ENCODE data around the gene RASA3.
"Not testable (repeated sequence)": the region's sequence is repeated elsewhere in the genome, so short reads cannot be mapped to it uniquely, and the experiment has no call there.

The RASA3 gene

GRCh38 chr13:114117341-114117874, 15.0 kb downstream of the RASA3 start:
- H3K27ac ChIP-seq (ENCODE audit: low read depth, low read length); H3K4me3 ChIP-seq (ENCODE audit: low read depth, low read length); H3K27me3 ChIP-seq (ENCODE audit: control insufficient read depth, insufficient read depth, low read length); H3K36me3 ChIP-seq (ENCODE audit: control insufficient read depth, insufficient read depth, low read length); H3K9ac ChIP-seq (ENCODE audit: low read length); H3K9me3 ChIP-seq (ENCODE audit: control insufficient read depth, insufficient read depth, low read depth, low read length): not testable (repeated sequence)
- H3K4me1 ChIP-seq (ENCODE audit: control insufficient read depth, insufficient read depth, low read length), result peaks cover 58% of the 10 kb centered on the region

DNA sequence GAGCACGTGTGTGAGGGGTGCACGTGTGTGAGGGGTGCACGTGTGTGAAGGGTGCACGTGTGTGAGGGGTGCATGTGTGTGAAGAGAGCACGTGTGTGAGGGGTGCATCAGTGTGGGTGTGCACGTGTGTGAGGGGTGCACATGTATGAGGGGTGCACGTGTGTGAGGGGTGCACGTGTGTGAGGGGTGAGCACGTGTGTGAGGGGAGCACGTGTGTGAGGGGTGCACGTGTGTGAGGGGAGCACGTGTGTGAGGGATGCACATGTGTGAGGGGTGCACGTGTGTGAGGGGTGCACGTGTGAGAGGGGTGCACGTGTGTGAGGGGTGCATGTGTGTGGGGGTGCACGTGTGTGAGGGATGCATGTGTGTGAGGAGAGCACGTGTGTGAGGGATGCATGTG, 15.7 kb downstream of the RASA3 start:
- no peak overlapping the region for H3K9ac ChIP-seq (ENCODE audit: low read length)
- H3K36me3 ChIP-seq (ENCODE audit: control insufficient read depth, insufficient read depth, low read length), result 0 out of 2 replicates have a peak, but pooled peaks cover 3% of the 10 kb centered on the region
- H3K4me3 ChIP-seq (ENCODE audit: low read depth, low read length), result no peak overlapping the region
- no peak overlapping the region for H3K27ac ChIP-seq (ENCODE audit: low read depth, low read length)
- H3K9me3 ChIP-seq (ENCODE audit: control insufficient read depth, insufficient read depth, low read depth, low read length), result no peaks in the 10 kb centered on the region
- H3K4me1 ChIP-seq (ENCODE audit: control insufficient read depth, insufficient read depth, low read length), result peaks cover 60% of the 10 kb centered on the region
- no peaks in the 10 kb centered on the region for H3K27me3 ChIP-seq (ENCODE audit: control insufficient read depth, insufficient read depth, low read length)

DNA sequence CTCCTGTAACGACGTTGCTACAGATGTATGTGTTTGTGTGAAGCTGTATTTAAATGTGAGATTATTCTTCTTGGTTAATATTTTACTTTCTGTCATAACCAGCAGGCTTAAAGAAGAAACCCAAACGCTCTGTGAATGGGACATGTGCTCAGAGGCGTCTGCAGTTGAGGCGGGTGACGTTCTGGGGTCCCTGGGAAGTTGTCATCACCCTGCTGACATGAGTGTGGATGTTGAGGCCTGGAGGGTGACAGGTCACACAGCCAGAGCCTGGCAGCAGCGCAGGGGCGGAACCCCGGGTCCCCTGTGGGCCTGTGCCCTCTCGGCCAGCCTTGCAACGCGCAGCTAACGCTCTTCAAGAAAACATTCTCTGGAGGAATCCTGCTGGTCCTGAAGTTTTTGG, 16.6 kb downstream of the RASA3 start:
- Histone ChIP-seq H3K36me3 (ENCODE audit: control insufficient read depth, insufficient read depth, low read length) (0 out of 2 replicates have a peak, but pooled peaks cover 3% of the 10 kb centered on the region), H3K9ac (ENCODE audit: low read length) (no peak overlapping the region), H3K9me3 (ENCODE audit: control insufficient read depth, insufficient read depth, low read depth, low read length) (no peaks in the 10 kb centered on the region), H3K27ac (ENCODE audit: low read depth, low read length) (no peak overlapping the region), H3K4me3 (ENCODE audit: low read depth, low read length) (no peak overlapping the region), H3K27me3 (ENCODE audit: control insufficient read depth, insufficient read depth, low read length) (no peaks in the 10 kb centered on the region), H3K4me1 (ENCODE audit: control insufficient read depth, insufficient read depth, low read length) (peaks cover 55% of the 10 kb centered on the region)

- H3K27me3 ChIP-seq (ENCODE audit: control insufficient read depth, insufficient read depth, low read length), result no peaks in the 10 kb centered on the region
- H3K4me1 ChIP-seq (ENCODE audit: control insufficient read depth, insufficient read depth, low read length), result peaks cover 56% of the 10 kb centered on the region
- no peak overlapping the region for H3K27ac ChIP-seq (ENCODE audit: low read depth, low read length)
- no peaks in the 10 kb centered on the region for H3K9me3 ChIP-seq (ENCODE audit: control insufficient read depth, insufficient read depth, low read depth, low read length)
- 0 out of 2 replicates have a peak, but pooled peaks cover 3% of the 10 kb centered on the region for H3K36me3 ChIP-seq (ENCODE audit: control insufficient read depth, insufficient read depth, low read length)
- no peak overlapping the region for H3K9ac ChIP-seq (ENCODE audit: low read length)
- no peak overlapping the region for H3K4me3 ChIP-seq (ENCODE audit: low read depth, low read length)
These were observed 17.2 kb downstream of the RASA3 start for GRCh38 chr13:114115191-114115671.

- not testable (repeated sequence) for H3K27ac ChIP-seq (ENCODE audit: low read depth, low read length); H3K9ac ChIP-seq (ENCODE audit: low read length)
- peaks cover 62% of the 10 kb centered on the region for H3K4me1 ChIP-seq (ENCODE audit: control insufficient read depth, insufficient read depth, low read length)
These were observed 17.8 kb downstream of the RASA3 start for GRCh38 chr13:114114666-114115065.

GRCh38 chr13:114114006-114114640, 18.3 kb downstream of the RASA3 start:
- Histone ChIP-seq H3K27ac (ENCODE audit: low read depth, low read length) (no peak overlapping the region), H3K4me1 (ENCODE audit: control insufficient read depth, insufficient read depth, low read length) (peaks cover 67% of the 10 kb centered on the region), H3K9ac (ENCODE audit: low read length) (no peak overlapping the region), H3K27me3 (ENCODE audit: control insufficient read depth, insufficient read depth, low read length) (no peaks in the 10 kb centered on the region), H3K4me3 (ENCODE audit: low read depth, low read length) (no peak overlapping the region), H3K36me3 (ENCODE audit: control insufficient read depth, insufficient read depth, low read length) (0 out of 2 replicates have a peak, but pooled peaks cover 3% of the 10 kb centered on the region), H3K9me3 (ENCODE audit: control insufficient read depth, insufficient read depth, low read depth, low read length) (no peaks in the 10 kb centered on the region)

More at GRCh38 chr13:114114666-114115065, 17.8 kb downstream of the RASA3 start:
- H3K9me3 ChIP-seq (ENCODE audit: control insufficient read depth, insufficient read depth, low read depth, low read length); H3K4me3 ChIP-seq (ENCODE audit: low read depth, low read length); H3K36me3 ChIP-seq (ENCODE audit: control insufficient read depth, insufficient read depth, low read length); H3K27me3 ChIP-seq (ENCODE audit: control insufficient read depth, insufficient read depth, low read length): not testable (repeated sequence)

GRCh38 chr13:114113395-114113794, 19.0 kb downstream of the RASA3 start:
- H3K27ac ChIP-seq (ENCODE audit: low read depth, low read length); H3K4me3 ChIP-seq (ENCODE audit: low read depth, low read length); H3K9me3 ChIP-seq (ENCODE audit: control insufficient read depth, insufficient read depth, low read depth, low read length); H3K9ac ChIP-seq (ENCODE audit: low read length); H3K36me3 ChIP-seq (ENCODE audit: control insufficient read depth, insufficient read depth, low read length); H3K27me3 ChIP-seq (ENCODE audit: control insufficient read depth, insufficient read depth, low read length): not testable (repeated sequence)
- peaks cover 66% of the 10 kb centered on the region for H3K4me1 ChIP-seq (ENCODE audit: control insufficient read depth, insufficient read depth, low read length)

GRCh38 chr13:114112826-114113322, 19.5 kb downstream of the RASA3 start:
- no peak overlapping the region for H3K9ac ChIP-seq (ENCODE audit: low read length)
- H3K4me3 ChIP-seq (ENCODE audit: low read depth, low read length), result peak overlapping the region; percentile 40

GRCh38 chr13:114112231-114112825, 20.1 kb downstream of the RASA3 start:
- no peaks in the 10 kb centered on the region for H3K36me3 ChIP-seq (ENCODE audit: control insufficient read depth, insufficient read depth, low read length)
- H3K9ac ChIP-seq (ENCODE audit: low read length), result peak overlapping the region; percentile 36
- H3K27me3 ChIP-seq (ENCODE audit: control insufficient read depth, insufficient read depth, low read length), result no peaks in the 10 kb centered on the region
- peaks cover 66% of the 10 kb centered on the region for H3K4me1 ChIP-seq (ENCODE audit: control insufficient read depth, insufficient read depth, low read length)
- H3K27ac ChIP-seq (ENCODE audit: low read depth, low read length), result peak overlapping the region; percentile 19; the same call in 1 of the 2 replicates
- H3K9me3 ChIP-seq (ENCODE audit: control insufficient read depth, insufficient read depth, low read depth, low read length), result no peaks in the 10 kb centered on the region
- peak overlapping the region; percentile 40 for H3K4me3 ChIP-seq (ENCODE audit: low read depth, low read length)

More at GRCh38 chr13:114112826-114113322, 19.5 kb downstream of the RASA3 start:
- Histone ChIP-seq H3K9me3 (ENCODE audit: control insufficient read depth, insufficient read depth, low read depth, low read length) (no peaks in the 10 kb centered on the region), H3K27me3 (ENCODE audit: control insufficient read depth, insufficient read depth, low read length) (no peaks in the 10 kb centered on the region), H3K36me3 (ENCODE audit: control insufficient read depth, insufficient read depth, low read length) (0 out of 2 replicates have a peak, but pooled peaks cover 3% of the 10 kb centered on the region), H3K27ac (ENCODE audit: low read depth, low read length) (no peak overlapping the region; the same call in 1 of the 2 replicates), H3K4me1 (ENCODE audit: control insufficient read depth, insufficient read depth, low read length) (peaks cover 63% of the 10 kb centered on the region)

DNA sequence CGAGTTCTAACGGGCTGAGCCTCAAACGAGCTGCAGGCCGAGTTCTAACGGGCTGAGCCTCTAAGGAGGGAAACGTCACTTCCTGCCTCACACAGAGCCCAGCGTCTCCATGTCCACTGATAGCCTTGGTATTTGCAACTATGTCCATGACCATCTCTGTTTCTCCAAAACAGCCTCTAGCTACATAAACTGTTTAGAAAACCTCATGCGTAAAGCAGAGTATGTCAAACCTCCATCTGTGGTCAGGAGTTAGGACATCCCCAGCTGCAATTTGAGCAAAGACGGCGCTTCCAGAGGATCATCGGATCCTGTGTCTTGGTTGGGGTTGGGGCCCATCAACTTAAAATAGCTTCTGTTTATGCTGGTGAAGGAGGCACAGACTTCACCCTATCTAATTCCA, 20.8 kb downstream of the RASA3 start:
- Histone ChIP-seq H3K27me3 (ENCODE audit: control insufficient read depth, insufficient read depth, low read length) (no peaks in the 10 kb centered on the region), H3K4me1 (ENCODE audit: control insufficient read depth, insufficient read depth, low read length) (peaks cover 66% of the 10 kb centered on the region), H3K4me3 (ENCODE audit: low read depth, low read length) (no peak overlapping the region), H3K36me3 (ENCODE audit: control insufficient read depth, insufficient read depth, low read length) (no peaks in the 10 kb centered on the region), H3K27ac (ENCODE audit: low read depth, low read length) (0 out of 2 replicates have a peak overlapping the region, but pooled peaks have one; percentile 19), H3K9ac (ENCODE audit: low read length) (no peak overlapping the region), H3K9me3 (ENCODE audit: control insufficient read depth, insufficient read depth, low read depth, low read length) (no peaks in the 10 kb centered on the region)

GRCh38 chr13:114110830-114111189, 21.6 kb downstream of the RASA3 start:
- H3K9ac ChIP-seq (ENCODE audit: low read length); H3K27me3 ChIP-seq (ENCODE audit: control insufficient read depth, insufficient read depth, low read length); H3K27ac ChIP-seq (ENCODE audit: low read depth, low read length); H3K4me3 ChIP-seq (ENCODE audit: low read depth, low read length); H3K9me3 ChIP-seq (ENCODE audit: control insufficient read depth, insufficient read depth, low read depth, low read length); H3K36me3 ChIP-seq (ENCODE audit: control insufficient read depth, insufficient read depth, low read length): not testable (repeated sequence)
- peaks cover 61% of the 10 kb centered on the region for H3K4me1 ChIP-seq (ENCODE audit: control insufficient read depth, insufficient read depth, low read length)
